LHCN-M2 (cell line): Measurements from ENCODE around the gene ABLIM1. TPM values are rescaled to one million over a fixed set of nuclear protein-coding genes. Genes with fewer than 3 reads are reported as not detected.

Experiments used
- DNase-seq: peaks from one replicate; pipeline ENCODE4 v3.0.0-alpha.2; 2012; ENCODE audit warnings: low read depth
- total RNA-seq: library from RNA; depleted of rRNA; stranded (reverse); fragments of >200 nt; gene quantifications from 2 replicates; pipeline ENCODE4 v1.2.3, GENCODE V29; 2014

Gene ABLIM1
- total RNA-seq, 1 experiment from 2014 or later, result 0.69 TPM

- DNase-seq, result no peak
Observed at GRCh38 chr10:114624422-114624821, 33.7 kb downstream of the ABLIM1 start.

DNA sequence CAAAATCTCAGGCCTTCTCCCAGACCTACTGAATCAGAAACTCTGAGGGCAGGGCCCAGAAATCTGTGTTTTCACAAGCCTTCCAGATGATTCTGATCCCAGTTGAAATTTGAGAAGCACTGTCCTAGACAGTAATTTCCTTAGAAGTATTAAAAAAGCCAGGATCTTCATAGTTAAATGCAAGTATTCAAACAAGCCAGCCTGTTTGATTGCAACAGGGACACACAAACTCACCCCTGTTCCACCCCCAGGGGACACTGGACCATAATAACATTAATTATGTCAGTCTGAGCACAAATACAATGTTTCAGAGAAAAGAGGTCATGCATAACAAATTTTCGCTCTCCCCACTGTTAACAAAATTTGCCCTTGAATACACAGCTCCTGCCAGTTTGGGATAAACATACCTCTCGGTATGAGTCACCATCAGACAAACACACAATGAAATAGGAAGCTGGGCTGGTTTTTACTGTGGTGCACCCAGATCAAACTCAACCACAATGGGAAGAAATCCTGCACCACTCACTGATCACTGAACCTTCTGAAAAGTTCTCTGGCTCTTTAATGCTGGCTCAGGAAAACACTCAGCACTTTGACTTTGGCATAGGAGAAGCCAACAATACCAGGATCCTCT, 34.3 kb downstream of the ABLIM1 start:
- DNase-seq, result peak; percentile 93

DNA sequence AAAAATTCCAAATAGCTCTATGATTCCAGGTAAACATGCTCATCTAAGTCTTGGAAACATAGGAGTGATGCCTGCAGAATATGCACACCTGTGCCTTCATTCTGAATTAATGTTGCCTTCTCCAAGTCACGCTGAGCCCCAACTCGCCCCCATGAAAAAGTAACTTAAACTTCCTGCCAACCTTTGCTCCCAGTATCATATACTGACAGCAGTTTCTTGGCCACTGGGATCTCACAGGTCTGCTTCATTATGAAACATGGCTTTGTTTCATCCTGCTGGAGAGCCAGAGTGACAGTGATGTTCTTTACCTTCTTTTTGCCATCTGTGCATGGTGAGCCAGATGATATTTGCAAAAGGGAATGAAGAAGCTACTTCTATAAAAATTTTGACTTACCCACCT, 34.9 kb downstream of the ABLIM1 start:
- no peak for DNase-seq

DNA sequence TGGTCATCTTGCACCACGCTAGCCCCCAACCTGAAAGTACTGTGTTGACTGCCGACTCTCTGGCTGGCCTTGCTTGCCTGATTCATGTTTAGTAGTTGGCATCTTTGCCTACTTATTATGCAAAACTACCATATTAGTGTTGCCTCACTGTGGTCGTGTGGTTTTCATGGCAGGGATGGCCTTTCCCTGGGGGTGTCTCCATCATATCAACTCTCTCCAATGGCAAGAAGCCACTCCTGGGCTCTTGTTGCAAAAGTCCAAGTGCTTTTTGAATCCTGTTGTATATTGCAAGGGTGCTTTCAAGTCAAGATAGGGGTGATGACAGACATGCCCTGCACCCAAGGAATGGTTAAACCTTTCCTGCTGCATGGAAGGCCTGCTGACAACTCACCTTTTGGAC, 39.4 kb downstream of the ABLIM1 start:
- DNase-seq, result no peak

DNA sequence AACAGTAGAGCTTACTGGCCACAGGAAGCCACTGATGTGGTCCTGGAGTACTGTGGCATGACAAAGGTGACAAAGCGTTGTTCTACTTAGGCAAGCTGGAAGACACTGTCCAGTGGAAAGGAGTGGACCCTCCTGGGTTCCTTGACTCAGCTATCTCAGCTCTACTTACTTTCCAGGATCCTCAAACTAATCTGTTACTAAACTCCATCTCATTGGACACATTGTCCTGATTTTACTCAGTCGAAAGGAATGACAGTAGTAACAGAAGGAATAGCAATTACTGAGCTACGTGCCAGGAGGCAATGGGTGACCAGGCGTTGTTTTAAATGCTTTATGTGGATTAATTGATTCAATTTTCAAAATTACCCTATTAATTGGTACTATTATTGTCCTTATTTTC, 41.6 kb downstream of the ABLIM1 start:
- no peak for DNase-seq

DNA sequence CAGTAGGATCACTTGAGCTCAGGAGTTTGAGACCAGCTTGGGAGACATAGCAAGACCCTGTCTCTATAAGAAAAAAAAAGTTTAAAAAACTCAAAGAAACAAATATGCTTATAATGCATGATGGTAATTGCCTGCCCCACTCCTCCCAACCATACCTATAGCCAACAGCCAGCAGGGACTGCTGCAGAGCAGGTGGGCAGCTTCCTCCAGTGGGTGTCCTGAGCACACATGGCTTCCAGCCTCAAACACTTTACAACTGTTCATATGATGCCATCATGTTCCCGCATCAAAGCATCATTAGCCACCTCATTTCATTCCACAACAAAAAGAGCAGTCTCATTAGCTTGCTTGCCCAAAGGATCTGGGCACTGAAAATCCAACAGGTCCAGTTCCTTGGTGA, 42.0 kb downstream of the ABLIM1 start:
- DNase-seq, result no peak

DNA sequence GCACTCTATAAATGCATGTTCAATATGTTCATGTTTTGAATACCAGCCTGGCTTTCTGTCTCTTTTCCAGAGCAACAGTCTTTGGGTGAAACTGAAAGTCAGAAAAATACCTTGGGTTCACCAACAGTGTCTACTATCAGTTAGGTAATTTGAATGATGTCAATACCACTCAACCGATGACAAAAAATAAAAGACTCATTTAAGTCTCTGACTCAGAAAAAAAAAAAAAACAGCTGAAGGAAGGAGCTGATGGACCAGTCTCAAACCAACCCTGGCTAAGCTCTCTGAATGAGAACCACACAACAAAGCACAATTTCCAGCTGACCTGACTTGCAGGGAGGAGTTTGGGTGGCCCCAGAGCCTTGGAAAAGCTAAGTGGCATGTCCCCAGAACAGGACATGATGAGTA, 42.5 kb downstream of the ABLIM1 start:
- no peak for DNase-seq

- DNase-seq, result no peak
Observed at GRCh38 chr10:114613237-114613979, 44.7 kb downstream of the ABLIM1 start.

- no peak for DNase-seq
Observed at GRCh38 chr10:114611617-114612016, 46.5 kb downstream of the ABLIM1 start.

GRCh38 chr10:114609518-114610426, 48.3 kb downstream of the ABLIM1 start:
- no peak for DNase-seq

- DNase-seq, result no peak
Observed at GRCh38 chr10:114607358-114607998, 50.6 kb downstream of the ABLIM1 start.

DNA sequence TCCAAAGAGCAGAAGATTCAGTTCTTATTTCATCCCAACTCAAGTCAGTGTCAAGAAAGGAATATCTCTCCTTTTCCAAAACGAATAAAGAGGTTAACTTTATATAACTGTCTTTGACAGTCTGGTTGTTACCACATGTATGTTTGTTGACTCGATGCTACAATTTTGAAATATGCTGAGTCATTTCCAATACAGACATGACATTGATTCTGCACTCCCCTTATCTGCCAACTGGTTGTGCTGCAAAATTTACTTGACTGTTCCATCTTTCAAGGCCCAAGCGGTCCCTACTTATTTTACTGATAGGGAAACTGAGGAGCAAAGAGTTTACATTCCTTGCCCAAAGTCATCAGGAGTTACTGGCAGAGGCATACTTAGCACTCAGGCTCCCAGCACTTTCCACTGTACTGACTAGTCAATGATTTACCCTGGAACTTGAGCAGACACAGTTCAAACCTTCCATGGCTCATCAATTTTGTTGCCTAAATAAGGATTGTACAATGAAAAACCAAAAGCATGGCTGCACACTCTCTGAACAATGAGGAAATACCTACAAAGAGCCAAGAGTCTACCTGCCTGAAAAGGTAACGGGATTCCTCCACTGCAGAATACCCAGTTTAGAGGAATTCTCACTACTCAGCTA, 52.8 kb downstream of the ABLIM1 start:
- no peak for DNase-seq

DNA sequence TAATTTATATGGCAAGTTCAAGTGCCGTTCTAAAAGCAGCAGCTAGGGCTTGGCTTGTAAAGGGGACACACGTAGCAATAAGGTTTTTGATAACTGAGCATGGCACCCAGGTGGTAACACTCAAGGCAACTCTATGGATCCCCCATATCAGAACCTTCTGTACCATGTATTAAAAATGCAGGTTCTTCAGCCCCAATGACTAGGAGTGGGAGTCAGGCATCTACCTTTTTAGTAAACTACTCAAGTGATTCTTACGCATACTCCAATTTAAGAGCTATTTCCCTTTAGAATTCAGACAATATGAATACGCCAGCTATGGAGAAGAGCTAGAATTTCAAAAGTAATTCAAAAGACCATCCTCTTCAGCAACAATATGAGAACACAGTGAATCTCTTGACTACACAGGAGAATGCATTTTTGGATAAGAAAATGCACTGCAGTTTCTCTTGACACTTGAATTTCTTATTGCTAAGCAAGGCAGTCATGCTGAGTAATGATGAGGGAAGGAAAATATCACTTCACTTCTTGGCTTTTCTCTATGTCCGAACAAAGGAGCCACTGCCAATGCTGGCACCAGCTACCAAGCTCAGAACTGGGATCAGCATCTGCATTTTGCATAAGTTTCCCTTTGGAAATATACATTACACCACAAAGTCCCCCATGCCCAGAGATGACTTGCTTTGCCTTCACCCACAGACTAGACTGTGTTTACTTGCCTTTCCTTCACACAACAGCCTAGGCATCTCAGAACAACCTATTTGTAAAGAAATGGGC, 53.5 kb downstream of the ABLIM1 start:
- DNase-seq, result no peak

- no peak for DNase-seq
Observed at GRCh38 chr10:114603948-114604347, 54.1 kb downstream of the ABLIM1 start.

DNA sequence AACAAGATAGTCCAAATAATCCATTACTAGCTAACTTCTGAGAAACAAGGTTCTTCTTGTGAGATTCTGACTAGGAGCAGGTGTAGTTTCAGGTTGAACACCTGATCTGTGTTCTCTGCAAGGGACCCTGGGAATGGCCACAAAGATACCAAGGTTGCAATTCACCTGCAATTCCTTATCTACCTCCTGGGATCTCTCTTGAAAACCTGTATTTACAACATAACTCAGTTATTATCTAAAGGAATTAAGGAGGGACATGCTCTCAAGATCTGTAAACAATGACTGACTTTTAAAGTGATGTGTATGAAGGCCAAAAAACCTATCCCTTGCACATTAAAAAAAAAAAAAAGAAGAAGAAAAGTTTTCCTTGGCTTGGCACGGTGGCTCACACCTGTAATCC, 54.8 kb downstream of the ABLIM1 start:
- DNase-seq, result no peak

GRCh38 chr10:114600057-114600456, 58.0 kb downstream of the ABLIM1 start:
- no peak for DNase-seq

DNA sequence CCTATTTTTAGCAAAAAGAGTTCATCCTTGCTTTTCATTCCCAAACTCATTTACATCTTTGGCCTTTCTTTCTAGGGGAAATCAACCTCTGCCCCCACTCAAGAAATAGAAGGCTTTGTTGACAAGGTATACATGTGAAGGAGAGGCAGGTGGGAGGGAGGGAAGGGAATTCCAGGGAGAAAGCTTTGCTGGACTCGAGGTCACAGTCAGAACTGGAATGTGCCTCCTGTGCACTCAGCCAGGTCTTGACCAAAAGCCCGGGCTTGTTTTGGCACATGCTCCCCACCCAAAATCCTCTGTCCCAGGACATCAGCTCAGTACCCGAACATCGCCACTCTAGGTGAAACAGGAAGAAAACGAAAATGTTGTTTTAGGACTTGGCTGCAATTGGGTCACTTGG, 61.3 kb downstream of the ABLIM1 start:
- DNase-seq, result no peak

DNA sequence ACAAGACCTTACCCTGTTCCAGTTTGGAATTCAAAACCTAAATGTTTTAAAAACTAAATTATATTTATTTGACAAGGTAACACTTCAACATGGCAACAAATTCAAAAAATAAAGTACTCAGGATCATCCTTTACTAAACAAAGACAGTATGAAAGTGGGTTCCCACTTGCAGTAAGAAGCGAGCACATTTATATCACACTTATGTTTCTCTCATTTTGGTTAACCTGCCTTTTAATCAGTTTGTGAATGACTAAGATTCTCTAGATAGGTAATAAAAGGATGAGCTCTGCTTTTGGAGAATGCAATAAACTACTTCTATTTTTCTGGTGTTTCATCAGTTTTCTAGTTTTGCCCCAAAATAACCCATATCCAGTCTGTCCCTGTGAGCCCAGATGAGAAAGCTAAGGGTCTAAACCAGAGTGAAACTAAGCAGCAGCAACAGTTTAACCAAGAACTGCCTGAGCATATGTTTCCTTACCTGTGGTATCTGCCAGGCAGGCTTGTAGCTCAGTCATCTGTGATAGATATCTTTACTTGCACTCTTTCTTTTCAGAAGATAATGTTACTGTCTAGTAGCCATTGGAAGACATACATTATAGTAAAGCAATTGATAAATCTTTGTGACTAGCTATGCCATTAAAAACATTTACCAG, 64.1 kb downstream of the ABLIM1 start:
- no peak for DNase-seq

GRCh38 chr10:114593240-114593792, 64.8 kb downstream of the ABLIM1 start:
- DNase-seq, result no peak

DNA sequence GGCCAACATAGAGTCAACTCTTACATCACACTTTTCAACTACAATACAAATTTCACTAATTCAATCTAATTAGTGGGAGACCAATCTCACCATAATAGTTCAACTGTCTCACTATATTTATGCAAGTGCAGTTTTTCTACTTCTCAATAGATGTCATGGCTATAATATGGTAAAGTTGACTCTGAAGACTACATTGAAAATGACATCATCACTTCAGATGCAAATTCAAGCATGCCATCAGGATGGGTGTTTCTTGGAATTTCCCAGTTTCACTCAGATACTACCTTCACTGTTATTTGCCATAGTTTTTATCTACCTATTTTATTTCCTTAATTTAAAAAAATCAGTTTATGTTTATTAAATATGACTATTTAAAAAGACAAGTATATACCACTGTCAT, 67.1 kb downstream of the ABLIM1 start:
- no peak for DNase-seq
